Kidney tubule cell (primary cell): ENCODE measurements around the gene CERK.

ENCODE experiments used
- DNase-seq: peaks from one replicate; pipeline ENCODE4 v3.0.0-alpha.2; 2018; ENCODE audit warnings: low spot score

The CERK gene

DNA sequence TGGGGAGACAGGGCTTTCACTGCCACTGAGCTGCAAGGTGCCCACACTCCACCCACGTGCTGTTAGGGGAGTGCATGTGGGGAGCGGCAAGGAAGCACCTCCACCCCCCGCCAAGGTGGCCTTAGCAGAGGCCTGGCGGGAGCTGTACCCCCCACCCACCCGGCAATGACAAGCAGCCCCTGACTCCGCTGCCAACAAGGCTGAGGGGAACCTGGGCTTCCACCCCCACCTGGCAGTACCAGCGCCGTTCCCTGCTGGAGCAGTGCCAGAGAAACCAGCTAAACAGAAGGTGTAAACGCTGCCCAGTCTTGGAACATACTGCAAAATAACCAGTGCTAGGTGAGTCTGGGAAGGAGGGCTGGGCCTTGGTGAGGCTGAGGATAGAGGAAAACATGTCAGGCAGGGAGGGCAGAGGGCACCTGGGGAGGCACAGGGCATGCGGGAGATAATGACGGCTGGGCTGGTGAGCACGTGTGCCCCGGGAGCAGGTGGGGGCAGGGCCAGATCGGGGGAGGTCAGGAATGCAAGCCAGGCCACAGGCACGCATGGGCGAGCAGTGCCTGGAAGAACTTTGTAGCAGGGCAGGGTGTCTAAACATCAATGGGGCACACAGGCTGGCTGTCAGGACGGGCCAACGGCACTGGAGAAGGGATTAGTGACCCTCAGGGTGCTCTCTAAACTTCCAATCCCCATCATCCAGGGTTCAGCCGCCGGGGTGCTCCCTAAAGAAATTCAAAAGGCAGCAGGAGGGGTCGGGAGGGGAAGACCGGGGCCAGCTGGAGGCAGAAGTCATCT, 6.6 kb downstream of the CERK start:
- DNase-seq, result peak; percentile 82

DNA sequence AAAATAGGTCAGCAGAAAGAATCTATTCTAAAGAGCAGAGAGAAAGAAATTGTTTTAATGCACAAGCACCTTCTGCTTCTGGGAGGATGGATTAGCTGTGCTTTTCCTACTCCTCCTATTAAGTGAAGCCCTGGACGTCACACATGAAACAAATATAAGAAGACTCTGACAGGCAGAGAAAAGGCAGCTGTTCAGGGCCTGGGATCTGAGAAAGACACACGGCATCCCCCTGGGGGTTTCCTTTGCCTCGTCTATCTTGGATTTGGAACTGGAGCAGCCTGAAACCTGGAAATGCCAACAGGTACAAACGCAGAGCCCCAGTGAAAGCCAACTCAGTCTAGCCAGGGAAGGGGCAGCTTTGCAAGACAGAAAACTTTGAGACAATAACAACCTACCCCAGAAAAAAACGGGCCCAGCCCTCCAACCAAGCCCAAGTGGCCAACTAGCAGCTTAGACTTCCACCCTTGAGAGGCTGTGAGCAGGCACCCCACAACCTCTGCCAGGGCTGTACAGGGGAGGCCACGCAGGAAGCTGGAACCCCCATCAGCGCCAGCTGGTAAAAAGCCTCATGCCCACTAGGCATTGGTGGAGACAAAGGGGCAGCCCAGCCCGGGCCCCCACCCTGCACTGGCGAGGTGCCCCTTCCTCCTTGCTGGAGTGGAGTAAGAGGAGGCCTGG, 7.3 kb downstream of the CERK start:
- DNase-seq, result no peak

DNA sequence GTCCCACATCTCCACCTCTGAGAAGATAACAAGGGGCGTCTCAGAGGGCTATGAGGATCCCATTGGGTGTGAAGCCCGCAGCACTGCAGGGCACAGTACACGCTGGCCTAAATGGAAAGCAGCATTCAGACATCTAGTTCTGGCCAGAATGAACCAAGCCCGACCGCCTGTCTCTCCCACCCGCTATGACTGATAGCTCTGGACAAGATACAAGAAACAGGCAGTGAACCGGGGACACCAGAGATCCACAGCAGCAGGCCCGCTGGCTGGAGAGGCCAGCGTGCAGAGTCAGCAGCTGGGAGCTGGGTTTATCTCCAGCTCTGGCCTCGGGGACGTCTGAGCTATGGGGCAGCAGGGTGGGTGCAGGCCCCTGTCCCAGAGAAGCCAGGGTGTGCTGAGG, 9.6 kb downstream of the CERK start:
- no peak for DNase-seq

DNA sequence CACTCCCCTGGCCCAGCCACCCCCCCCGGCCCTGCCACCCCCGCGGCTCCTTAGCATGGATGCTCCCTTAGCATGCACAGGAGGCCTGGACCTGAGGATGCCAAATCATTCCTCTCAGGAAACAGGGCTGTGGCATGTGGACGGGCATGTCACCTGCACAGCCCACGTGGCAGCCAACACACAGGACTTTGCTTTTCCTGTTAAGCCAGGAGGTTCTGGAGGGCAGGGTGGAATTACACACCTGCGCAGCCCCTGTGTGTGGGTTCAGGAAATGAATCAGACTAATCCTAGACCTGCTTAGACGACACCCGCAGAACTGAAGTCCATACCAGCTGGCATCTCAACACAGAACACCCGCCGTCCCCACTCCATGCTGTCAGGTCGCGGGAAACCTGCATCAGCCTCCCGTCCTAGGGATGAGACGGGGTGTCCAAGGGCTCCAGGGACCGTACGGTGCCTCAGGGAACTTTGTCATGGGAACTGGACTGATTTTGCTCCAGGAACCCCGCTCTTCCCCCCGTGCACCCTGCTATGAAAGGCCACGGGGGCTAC, 10.2 kb downstream of the CERK start:
- no peak for DNase-seq

DNA sequence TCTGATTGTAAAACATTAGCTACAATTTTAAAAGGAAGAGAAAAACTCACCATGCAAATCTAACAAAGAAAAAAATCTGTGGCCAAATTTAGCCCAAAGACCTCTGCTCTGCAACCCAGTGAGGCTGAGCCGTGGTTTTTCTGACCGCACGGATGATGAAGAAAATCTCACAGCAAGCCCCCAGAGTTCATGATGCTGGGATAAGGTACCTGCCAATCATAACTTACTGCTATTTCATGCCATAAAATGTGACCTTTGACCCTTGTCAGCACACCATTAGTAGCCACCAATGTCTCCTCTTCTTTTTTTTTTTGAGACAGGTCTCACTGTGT, 11.1 kb downstream of the CERK start:
- no peak for DNase-seq

DNA sequence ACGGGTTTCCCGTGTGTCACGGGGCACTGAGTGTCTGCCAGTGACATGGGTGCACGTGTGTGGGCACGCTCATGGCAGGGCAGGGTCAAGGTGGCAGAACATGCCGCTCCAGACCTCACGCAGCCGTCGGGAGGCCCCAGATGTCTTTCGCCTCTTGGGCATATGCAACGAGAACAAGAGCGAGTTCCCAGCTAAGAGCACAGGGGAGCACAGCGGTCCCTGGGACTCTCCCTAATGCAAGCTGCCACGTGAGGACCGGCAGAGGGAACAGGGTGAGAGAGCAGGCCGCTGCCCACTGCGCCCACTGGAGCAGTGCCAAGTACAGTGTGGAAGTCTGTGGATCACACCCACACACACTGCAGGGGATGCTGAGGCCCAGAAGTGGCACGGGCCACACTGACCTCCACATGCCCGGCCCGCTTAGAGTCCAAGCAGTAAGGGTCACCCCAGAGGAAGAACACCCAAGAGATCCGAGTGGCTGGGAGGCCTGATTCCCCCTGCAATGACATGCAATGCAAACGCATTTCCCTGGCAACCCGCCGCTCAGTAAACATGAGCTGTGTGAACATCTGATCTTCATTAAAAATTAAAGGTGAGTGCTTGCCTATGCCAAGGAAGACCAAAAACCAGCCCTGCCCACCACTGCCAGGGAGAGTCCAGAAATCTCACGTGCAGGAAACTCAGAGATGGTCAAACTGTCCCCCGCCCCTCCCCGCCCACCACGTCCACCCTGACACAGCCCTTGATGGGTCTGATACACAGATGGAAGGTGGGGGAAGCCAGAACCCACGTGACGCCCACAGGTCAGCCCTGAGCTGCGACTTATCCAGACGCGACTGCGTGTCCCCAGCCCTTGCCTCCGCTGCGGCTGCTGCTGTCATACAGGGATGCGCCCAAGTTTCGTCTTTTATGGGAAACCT, 11.7 kb downstream of the CERK start:
- DNase-seq, result no peak

DNA sequence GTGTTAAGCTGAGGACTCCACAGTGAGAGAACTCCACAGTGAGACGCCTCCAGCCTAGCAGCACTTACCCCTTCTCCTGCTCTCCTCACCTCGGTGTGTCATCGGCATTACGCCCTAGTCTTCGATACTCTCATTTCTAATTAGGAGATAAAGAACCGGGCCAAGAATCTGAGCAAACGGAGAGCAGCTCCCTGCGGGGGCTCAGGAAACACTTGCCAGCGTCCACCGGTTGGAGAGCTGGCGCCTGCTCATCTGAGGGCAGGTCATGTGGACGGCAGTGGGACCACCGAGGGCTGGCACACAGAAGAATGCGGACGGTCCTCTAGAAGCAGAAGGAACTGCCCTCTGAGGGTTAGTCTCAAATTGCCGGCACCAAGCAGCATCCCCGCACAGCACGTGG, 13.0 kb downstream of the CERK start:
- no peak for DNase-seq

DNA sequence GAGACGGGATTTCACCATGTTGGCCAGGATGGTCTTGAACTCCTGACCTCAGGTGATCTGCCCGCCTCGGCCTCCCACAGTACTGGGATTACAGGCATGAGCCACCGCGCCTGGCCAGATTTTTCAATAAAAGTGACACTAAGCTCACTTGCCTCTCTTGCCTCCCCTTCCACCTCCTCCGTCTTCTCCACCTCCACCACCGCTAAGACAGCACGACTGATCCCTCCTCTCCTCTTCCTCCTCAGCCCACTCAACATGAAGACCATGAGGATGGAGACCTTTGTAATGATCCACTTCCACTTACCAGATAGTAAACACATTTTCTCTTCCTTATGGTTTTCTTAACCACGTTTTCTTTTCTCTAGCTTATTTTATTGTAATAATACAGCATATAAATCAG, 14.2 kb downstream of the CERK start:
- DNase-seq, result no peak

DNA sequence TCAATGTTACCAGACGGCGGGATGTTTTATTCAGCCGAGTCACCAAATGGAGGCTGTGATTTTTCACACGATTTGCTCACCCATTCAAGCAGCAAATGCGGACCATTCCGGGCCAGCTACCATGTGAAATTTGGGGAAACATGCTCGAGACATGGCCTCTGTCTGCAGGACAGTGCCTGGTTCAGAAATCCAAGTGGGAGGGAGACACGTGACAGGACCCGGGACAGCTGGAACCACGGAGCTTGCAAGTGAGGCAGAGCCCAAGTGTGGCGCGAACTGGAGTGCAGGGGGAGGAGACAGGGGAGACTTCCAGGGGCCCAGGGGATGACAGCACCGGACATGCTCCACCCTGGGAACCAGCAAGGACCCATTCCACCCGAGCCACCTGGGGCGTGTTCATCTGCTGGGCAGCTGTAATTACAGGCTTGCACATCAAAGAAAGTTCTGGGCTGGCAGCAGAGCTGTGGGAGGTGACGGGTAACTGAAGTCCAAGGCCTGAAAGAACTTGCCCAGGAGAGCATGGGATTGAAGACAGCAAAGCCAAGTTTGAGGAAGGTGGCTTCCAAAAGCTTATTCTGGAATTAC, 16.5 kb downstream of the CERK start:
- DNase-seq, result no peak

DNA sequence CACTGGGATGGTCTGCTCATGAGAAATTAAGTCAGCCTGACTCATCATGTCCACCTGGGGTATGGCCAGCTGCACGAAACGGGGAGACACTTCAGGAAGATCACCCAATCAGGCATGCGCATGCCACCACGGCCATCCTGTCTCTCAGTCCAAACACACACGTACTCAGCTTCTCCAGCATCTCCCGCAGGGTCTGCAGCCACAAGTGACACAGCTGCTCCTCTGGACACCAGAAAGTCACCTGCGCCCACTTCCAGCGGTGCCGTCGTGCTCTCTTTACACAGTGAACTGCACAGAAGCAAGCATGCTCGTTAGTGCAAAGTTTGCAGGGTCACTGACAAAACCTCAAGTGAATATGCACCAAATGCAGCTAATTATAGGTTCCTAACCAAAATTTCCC, 18.1 kb downstream of the CERK start:
- DNase-seq, result no peak

DNA sequence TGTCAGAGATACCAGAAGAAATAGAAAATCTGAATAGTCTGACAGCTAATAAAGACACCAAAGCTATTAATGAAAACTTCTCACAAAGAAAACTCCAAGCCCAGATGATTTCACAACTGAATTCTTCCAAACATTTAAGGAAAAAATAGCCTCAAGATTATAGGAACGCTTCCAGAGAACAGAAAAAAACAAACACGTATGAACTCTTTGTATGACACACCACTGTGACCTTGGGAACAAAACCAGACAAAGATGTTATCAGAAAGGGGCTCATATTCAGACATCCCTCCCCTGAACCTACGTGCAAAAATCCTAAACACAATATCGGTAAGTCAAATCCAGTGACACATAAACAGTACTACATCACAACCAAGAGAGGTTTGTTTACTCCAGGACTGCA, 23.5 kb downstream of the CERK start:
- no peak for DNase-seq

DNA sequence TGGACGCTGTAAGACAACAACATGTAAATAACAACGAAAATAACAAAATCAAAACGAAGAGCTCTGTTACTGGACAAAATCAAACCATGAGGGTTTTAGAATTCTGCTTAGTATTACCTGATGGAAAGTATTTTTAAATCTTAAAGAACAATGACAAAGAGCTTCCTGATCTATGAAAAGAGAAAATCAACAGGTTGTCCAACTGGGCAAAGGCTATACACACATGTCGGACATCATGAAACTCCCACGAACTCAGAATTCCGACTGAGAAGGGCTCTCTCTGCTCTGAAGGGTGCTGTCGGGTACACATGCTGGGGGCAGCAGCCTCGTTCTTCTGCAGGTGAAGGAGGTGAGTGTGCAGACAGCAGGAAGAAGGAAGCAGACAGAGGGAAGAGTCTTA, 25.8 kb downstream of the CERK start:
- no peak for DNase-seq

DNA sequence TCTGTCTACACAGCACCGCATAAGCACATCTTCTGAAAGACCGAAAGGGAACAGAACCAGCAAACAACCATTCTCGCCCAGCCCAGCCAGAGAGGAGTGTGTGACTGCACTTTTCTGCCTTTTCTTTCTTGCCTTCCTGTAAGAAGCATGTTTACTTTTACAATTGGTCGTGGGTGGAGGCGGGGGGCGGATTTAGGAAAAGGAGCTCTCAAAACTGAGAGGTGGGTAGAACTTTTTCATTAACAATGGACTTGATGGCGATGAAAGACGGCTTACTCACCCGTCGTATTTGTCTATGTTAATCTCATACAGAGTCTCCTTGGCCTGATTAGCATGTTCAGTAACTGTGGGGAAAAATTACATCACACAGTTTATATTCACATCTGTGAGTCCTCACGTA, 27.2 kb downstream of the CERK start:
- no peak for DNase-seq

DNA sequence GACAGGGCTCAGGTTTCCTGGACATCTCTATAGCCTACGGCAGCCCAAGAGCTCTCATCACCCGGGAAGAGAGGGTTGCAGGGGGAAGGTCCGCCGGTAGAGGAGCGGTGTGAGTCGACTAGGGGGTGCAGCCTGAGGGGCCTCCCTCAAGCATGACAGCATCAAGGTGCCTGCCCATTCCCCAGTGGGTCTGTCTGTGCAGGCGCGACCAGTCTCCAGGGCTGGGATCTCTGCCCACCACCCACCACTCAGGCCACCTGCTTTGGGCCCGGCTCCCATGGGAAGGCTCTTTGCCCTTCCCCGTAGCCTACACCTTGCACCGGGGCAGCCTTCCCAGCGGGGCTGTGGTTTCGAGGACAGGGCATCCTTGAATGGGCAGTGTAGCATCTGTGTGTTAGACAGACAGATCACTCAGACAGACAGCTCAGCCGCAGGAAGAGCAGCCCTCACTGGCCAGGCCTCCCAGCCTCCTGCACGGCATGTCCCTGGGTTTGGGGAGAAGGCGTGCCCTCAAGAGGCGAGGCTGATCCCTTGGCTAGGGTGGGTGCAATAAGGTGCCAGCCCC, 29.2 kb downstream of the CERK start:
- no peak for DNase-seq

DNA sequence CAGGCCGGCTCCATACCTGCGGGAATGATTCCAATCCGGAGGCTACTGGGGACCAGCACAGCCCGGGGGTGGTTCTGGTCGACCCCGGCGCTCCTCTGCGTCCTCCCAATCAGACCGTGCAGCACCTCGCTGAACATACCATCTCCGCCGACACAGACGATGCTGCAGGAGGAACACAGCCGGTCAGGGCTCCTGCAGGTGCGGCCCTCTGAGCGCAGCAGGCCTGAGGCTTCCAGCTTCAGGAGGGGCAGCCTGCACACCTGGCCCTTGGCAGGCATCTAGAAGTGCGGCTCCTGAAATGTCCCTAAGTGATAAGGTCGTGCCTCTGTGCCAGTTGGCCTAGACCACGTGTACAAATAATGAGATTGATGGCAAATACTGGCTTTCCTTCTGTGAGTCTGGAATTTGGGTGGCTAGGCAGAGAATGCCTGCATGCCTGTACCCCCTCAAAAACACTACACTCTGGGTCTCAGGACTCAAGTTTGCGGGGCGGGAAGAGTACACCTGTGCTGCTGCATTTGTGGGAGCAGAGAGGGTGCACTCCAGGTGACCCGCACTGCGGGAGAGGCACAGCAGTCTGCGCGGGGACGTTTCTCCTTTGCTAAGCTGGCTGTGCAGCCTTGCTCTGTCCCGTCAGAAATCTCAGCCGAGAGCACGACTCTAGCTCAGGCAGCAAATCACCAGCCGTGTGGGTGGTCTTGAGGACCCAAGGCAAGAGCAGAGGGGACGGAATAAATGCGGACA, 30.1 kb downstream of the CERK start:
- DNase-seq, result no peak

DNA sequence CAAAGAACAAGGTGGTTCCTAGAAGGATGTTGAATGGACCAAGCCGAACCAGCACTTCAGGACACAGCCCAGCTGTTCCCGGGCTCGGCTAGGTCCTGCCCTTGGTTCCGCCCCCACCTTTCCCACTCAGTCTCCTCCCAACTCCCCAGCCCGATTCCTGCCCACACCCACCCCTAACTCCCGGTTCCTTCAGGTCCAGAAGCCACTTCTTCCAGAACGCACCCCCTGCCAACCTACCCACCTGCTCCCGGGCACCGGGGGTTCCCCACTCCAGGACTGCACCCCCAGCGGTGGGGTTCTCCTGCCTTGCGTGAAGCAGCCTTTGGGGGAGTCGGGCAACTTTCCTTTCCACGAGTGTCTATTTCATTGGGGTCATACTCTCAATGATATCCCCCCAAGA, 30.7 kb downstream of the CERK start:
- no peak for DNase-seq

DNA sequence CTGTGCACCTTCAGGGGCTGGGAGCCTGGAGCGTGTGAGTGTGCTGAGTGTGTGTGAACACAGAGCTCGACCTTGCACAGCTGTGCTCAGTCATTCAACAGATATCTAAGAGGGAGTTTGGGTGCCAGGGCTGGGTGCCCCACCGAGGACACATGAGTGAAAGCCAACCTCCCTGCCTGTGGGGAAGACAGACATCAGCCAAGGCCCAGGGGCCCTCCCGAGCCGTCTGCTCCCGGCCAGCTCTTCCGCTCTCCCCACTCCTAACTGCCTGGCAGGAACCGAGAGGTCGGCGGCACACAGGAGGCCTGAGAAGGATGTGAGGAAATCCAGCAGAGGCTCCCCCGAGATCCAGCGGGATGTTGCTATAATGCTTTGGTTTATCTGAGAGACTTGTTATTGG, 32.0 kb downstream of the CERK start:
- DNase-seq, result no peak

DNA sequence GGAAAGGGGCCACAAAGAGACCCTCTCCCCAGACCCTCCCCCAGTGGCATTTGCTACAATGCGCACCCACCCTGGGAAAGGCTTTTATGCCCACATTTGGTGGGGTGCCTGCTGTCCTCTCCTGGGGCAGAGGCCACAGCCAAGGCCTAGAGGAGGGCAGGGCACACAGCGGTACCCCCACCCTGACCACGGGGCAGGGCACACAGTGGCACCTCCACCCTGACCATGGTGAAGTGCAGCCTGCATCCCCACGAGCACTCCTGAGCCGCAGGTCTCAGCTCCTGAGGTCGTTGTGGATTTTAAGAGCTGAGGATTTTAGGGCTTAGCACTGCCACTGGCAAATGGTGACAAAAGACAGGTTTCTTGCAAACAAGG, 34.1 kb downstream of the CERK start:
- DNase-seq, result no peak

DNA sequence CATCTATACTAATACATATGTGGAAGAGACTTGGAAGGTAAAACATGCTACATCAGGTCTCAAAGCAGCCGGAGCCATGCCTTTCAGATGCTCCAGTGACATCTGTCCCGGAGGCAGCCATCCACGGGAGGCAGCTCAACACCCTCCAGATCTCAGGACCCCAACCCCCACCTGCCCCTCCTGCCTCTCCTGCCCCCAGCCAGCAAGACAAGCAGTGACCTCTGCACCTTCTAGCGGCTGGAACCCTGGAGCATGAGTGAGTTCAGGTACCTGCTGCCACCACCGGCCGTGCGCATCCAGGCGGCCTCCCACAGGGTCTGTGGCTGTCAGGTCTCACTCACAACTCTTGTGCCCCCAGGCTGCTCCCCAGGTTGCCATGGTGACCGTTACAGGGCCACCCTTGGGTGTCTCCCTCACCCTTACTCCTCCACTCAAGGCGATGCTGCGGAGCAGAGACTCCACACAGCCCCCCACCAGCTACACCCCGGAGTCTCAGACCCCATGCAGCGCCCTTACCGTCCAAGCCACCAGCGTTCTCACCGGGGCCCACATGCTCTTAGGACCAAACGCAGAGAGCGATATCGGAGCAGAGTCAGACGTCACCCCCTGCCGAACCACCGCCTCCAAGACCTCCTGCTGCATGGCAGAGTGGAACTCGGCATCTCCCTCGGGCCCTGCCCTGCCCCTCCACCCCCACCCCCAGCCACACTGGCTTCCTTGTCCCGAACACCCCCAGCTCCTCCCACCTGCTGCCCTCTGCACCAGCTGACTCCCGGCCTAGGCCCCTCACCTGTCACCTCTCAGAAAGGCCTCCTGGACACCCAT, 34.7 kb downstream of the CERK start:
- no peak for DNase-seq

DNA sequence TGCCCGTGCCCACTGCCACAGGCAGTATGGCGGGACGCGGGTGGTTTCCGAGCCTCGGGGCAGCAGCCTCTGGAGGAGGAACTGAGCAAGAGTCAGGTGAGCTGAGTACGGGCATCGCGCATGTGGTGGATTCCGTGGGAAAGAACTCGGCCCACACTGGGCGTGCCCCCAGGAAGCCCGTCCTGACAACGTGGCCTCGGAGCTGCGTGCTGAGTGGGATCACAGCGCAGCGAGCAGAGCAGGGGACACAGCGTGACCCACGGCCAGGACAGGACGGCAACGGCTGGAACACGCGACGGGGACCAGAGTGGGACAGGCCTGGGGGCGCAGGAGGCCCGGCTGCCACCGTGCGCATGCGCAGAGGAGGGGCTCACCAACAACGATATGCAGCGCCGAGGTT, 36.8 kb downstream of the CERK start:
- DNase-seq, result no peak
